Cardiac fibroblast (primary cell): Measurements from ENCODE around the gene MORN2.

ENCODE experiments used
- DNase-seq, 2 donors: peaks; one replicate each; pipeline versions ENCODE4 v3.0.0 to v3.0.0-alpha.2; 2010; ENCODE audit warnings: low read depth in 2 of 2
- H3K4me3 ChIP-seq, 2 donors: replicated peaks in 1 of 2; 1 replicate in 1 of 2; 2 replicates in 1 of 2; pipeline ENCODE4 v1.5.1; 2011; ENCODE audit warnings: low read depth in 2 of 2, low read length in 2 of 2, mild to moderate bottlenecking in 2 of 2, moderate library complexity in 1 of 2
- CTCF ChIP-seq: IDR thresholded peaks from one replicate; pipeline ENCODE4 v1.5.1; 2011; ENCODE audit warnings: low read depth, mild to moderate bottlenecking, low read length, inconsistent platforms

MORN2 gene

GRCh38 chr2:38889045-38889444 is 13.3 kb downstream of the MORN2 start:
- no peak overlapping the region for H3K4me3 ChIP-seq
- no peak for TF ChIP-seq CTCF
- DNase-seq: no peak

- no peak within 1 kb of the TSS for H3K4me3 ChIP-seq
- TF ChIP-seq CTCF: no peak
- no peak for DNase-seq
Observed at GRCh38 chr2:38889575-38889974, 13.8 kb downstream of the MORN2 start, which contains the start of gene ARHGEF33. Gene ARHGEF33 (plus strand): TSS chr2:38889875. CDS start chr2:38919448, 29,573 bp downstream.

GRCh38 chr2:38892819-38893218 is 17.0 kb downstream of the MORN2 start:
- no peak for TF ChIP-seq CTCF
- H3K4me3 ChIP-seq: no peak overlapping the region
- DNase-seq: no peak

GRCh38 chr2:38898256-38898655 is 22.5 kb downstream of the MORN2 start:
- H3K4me3 ChIP-seq: no peak overlapping the region
- TF ChIP-seq CTCF: no peak
- DNase-seq: no peak

GRCh38 chr2:38900726-38901125 is 24.9 kb downstream of the MORN2 start:
- TF ChIP-seq CTCF: no peak
- H3K4me3 ChIP-seq: no peak overlapping the region
- DNase-seq: no peak

GRCh38 chr2:38905251-38905650 is 29.5 kb downstream of the MORN2 start:
- DNase-seq: no peak
- no peak for TF ChIP-seq CTCF
- no peak overlapping the region for H3K4me3 ChIP-seq

GRCh38 chr2:38907242-38907641 is 31.5 kb downstream of the MORN2 start:
- H3K4me3 ChIP-seq: no peak overlapping the region
- no peak for DNase-seq
- no peak for TF ChIP-seq CTCF
